SH-SY5Y (cell line): Measurements from ENCODE around the gene MARS2.

ENCODE experiments used
- GATA2 ChIP-seq: IDR thresholded peaks from 2 replicates; pipeline ENCODE4 v1.6.1; 2011; ENCODE audit warnings: mild to moderate bottlenecking, low read depth, low read length
- GATA3 ChIP-seq: IDR thresholded peaks from 2 replicates; pipeline ENCODE4 v1.6.1; 2011; ENCODE audit warnings: low read depth, mild to moderate bottlenecking, low read length, moderate library complexity

DNA sequence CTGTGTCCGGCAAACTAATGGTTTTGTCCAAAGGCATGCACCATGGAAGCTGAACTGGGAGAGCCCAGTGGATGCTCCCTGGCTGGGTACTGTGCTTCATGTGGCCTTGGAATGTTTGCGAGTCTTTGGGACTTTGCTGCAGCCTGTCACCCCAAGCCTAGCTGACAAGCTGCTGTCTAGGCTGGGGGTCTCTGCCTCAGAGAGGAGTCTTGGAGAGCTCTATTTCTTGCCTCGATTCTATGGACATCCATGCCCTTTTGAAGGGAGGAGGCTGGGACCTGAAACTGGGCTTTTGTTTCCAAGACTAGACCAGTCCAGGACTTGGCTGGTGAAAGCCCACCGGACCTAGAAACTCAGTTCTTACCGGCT, 1.7 kb downstream of the MARS2 start:
- TF ChIP-seq GATA2 (no peak), GATA3 (no peak)
